ENCODE data around the gene GLS2. TPM values are rescaled to one million over a fixed set of nuclear protein-coding genes. Genes with fewer than 3 reads are reported as not detected.

Gene GLS2
- total RNA-seq, 1 donor from 2014 or later = 6.1 TPM

- H3K4me3 ChIP-seq (ENCODE audit: low read depth, low read length) = no peak overlapping the region
- H3K36me3 ChIP-seq (ENCODE audit: control insufficient read depth, insufficient read depth, low read length) = peaks cover 1% of the 10 kb centered on the region
- no peak for TF ChIP-seq CTCF (IDR thresholded peaks at IDR 0.05; ENCODE audit: insufficient read depth, low read length, severe bottlenecking)
- no peaks in the 10 kb centered on the region for H3K27me3 ChIP-seq (ENCODE audit: control insufficient read depth, insufficient read depth, low read length)
- FAIRE-seq (no peak), DNase-seq (ENCODE audit: low read depth) (no peak)
Measured at GRCh38 chr12:56434828-56435227, 53.1 kb downstream of the GLS2 start.

GRCh38 chr12:56431850-56432249 is 56.1 kb downstream of the GLS2 start:
- H3K27me3 ChIP-seq (ENCODE audit: control insufficient read depth, insufficient read depth, low read length) = no peaks in the 10 kb centered on the region
- FAIRE-seq (no peak), DNase-seq (ENCODE audit: low read depth) (peak; percentile 34)
- no peak overlapping the region for H3K4me3 ChIP-seq (ENCODE audit: low read depth, low read length)
- peaks cover 4% of the 10 kb centered on the region for H3K36me3 ChIP-seq (ENCODE audit: control insufficient read depth, insufficient read depth, low read length)
- no peak for TF ChIP-seq CTCF (IDR thresholded peaks at IDR 0.05; ENCODE audit: insufficient read depth, low read length, severe bottlenecking)

- Histone ChIP-seq H3K36me3 (ENCODE audit: control insufficient read depth, insufficient read depth, low read length) (peaks cover 4% of the 10 kb centered on the region), H3K27me3 (ENCODE audit: control insufficient read depth, insufficient read depth, low read length) (no peaks in the 10 kb centered on the region), H3K4me3 (ENCODE audit: low read depth, low read length) (no peak overlapping the region)
- FAIRE-seq = no peak
- no peak for DNase-seq (ENCODE audit: low read depth)
- TF ChIP-seq CTCF (IDR thresholded peaks at IDR 0.05; ENCODE audit: insufficient read depth, low read length, severe bottlenecking) = no peak
Measured at GRCh38 chr12:56431288-56431687, 56.7 kb downstream of the GLS2 start.

GRCh38 chr12:56425940-56426438 is 62.0 kb downstream of the GLS2 start:
- DNase-seq (ENCODE audit: low read depth) (no peak), FAIRE-seq (no peak)
- H3K36me3 ChIP-seq (ENCODE audit: control insufficient read depth, insufficient read depth, low read length) = peaks cover 8% of the 10 kb centered on the region

GRCh38 chr12:56425193-56425592 is 62.8 kb downstream of the GLS2 start:
- Histone ChIP-seq H3K36me3 (ENCODE audit: control insufficient read depth, insufficient read depth, low read length) (peaks cover 9% of the 10 kb centered on the region), H3K4me3 (ENCODE audit: low read depth, low read length) (no peak overlapping the region), H3K27me3 (ENCODE audit: control insufficient read depth, insufficient read depth, low read length) (no peaks in the 10 kb centered on the region)
- TF ChIP-seq CTCF (IDR thresholded peaks at IDR 0.05; ENCODE audit: insufficient read depth, low read length, severe bottlenecking) = no peak
- no peak for FAIRE-seq
- DNase-seq (ENCODE audit: low read depth) = no peak

More at GRCh38 chr12:56425940-56426438, 62.0 kb downstream of the GLS2 start:
- no peaks in the 10 kb centered on the region for H3K27me3 ChIP-seq (ENCODE audit: control insufficient read depth, insufficient read depth, low read length)
- H3K4me3 ChIP-seq (ENCODE audit: low read depth, low read length) = no peak overlapping the region
- no peak for TF ChIP-seq CTCF (IDR thresholded peaks at IDR 0.05; ENCODE audit: insufficient read depth, low read length, severe bottlenecking)

Other genes with a start within 250 kb of the GLS2 start
- 6.8 and 11.3 TPM in 2 replicates for gene ANKRD52, start 229.8 kb downstream of the GLS2 start, total RNA-seq
- 2.7 and 5.3 TPM in 2 replicates for gene COQ10A, start 221.2 kb downstream of the GLS2 start, total RNA-seq
- gene CS, start 187.8 kb downstream of the GLS2 start, total RNA-seq = 64.8 and 89.4 TPM in 2 replicates
- 59.9 and 91.1 TPM in 2 replicates for gene CNPY2, start 172.2 kb downstream of the GLS2 start, total RNA-seq
- 20.5 and 30.7 TPM in 2 replicates for gene PAN2, start 154.2 kb downstream of the GLS2 start, total RNA-seq
- 0.13 TPM in 1 of 2 replicates, not detected in the other for gene IL23A, start 149.3 kb downstream of the GLS2 start, total RNA-seq
- gene STAT2, start 128.1 kb downstream of the GLS2 start, total RNA-seq = 47.5 and 47.9 TPM in 2 replicates
- not detected in 2 replicates for gene APOF, start 125.3 kb downstream of the GLS2 start, total RNA-seq
- 3.4 and 3.6 TPM in 2 replicates for gene TIMELESS, start 38.7 kb downstream of the GLS2 start, total RNA-seq
- gene MIP, start 33.5 kb downstream of the GLS2 start, total RNA-seq = 0.26 TPM in 1 of 2 replicates, not detected in the other
- 1.1 and 1.3 TPM in 2 replicates for gene SPRYD4, start 19.6 kb downstream of the GLS2 start, total RNA-seq
- 9.2 and 11.0 TPM in 2 replicates for gene RBMS2, start 33.7 kb upstream of the GLS2 start, total RNA-seq
- 10.8 and 19.1 TPM in 2 replicates for gene BAZ2A, start 142.2 kb upstream of the GLS2 start, total RNA-seq
- gene ATP5F1B, start 157.8 kb upstream of the GLS2 start, total RNA-seq = 519 and 608 TPM in 2 replicates
- gene PTGES3, start 200.1 kb upstream of the GLS2 start, total RNA-seq = 58.4 and 64.3 TPM in 2 replicates
- gene NACA, start 237.1 kb upstream of the GLS2 start, total RNA-seq = 1,412 and 1,419 TPM in 2 replicates